Testis (tissue), 3 donors: Measurements from ENCODE around the gene ANKRD12. TPM values are rescaled to one million over a fixed set of nuclear protein-coding genes. Genes with fewer than 3 reads are reported as not detected.
"Not testable (repeated sequence)": the region's sequence is repeated elsewhere in the genome, so short reads cannot be mapped to it uniquely, and the experiment has no call there.

Experiments used
- DNase-seq: peaks from one replicate; pipeline ENCODE4 v3.0.0-alpha.2; 2019
- H3K27ac ChIP-seq, 2 donors: fragments of 200-600 bp; sonication (generic); one replicate each; pipeline ENCODE4 v1.5.1; 2019
- H3K27me3 ChIP-seq: fragments of 200-600 bp; sonication (generic); one replicate; pipeline ENCODE4 v1.5.1; 2019
- H3K36me3 ChIP-seq: fragments of 200-600 bp; sonication (generic); one replicate; pipeline ENCODE4 v1.5.1; 2017; ENCODE audit warnings: low read depth; ENCODE audit errors: missing control alignments
- H3K4me1 ChIP-seq: fragments of 200-600 bp; sonication (generic); one replicate; pipeline ENCODE4 v1.5.1; 2019
- H3K4me3 ChIP-seq, 2 donors: fragments of 200-600 bp; sonication (generic); one replicate each; pipeline ENCODE4 v1.5.1; 2017 to 2019
- H3K9me3 ChIP-seq: fragments of 200-600 bp; sonication (generic); one replicate; pipeline ENCODE4 v1.5.1; 2017
- CTCF ChIP-seq, 3 experiments: fragments of 450-650 bp in 2 of 3; fragments of 200-600 bp in 1 of 3; sonication (generic) in 1 of 3; IDR thresholded peaks; one replicate each; pipeline ENCODE4 v1.5.1; 2016 to 2019; ENCODE audit warnings: antibody characterized with exemption in 3 of 3, mild to moderate bottlenecking in 2 of 3, moderate library complexity in 1 of 3
- POLR2A ChIP-seq: fragments of 450-650 bp; IDR thresholded peaks from one replicate; pipeline ENCODE4 v1.6.1; 2017; ENCODE audit warnings: antibody characterized with exemption, mild to moderate bottlenecking, moderate library complexity
- whole genome bisulfite sequencing, 2 donors: methylation state at CpG; one replicate each; pipeline ENCODE4 v1.1.5; 2018; 5-methylcytosine and 5-hydroxymethylcytosine counted together
- intact Hi-C: fragments of 100-400 bp; cut with DNase I; formaldehyde crosslinking; loops from one replicate; pipeline ENCODE4 v1.15.1; 2023; ENCODE audit warnings: low total_unique reads
- polyA plus RNA-seq: library from polyadenylated mRNA; stranded (reverse); fragments of 350-450 nt; fragmentation: Illumina TruSeq; extraction: RNeasy Lipid Tissue Mini Kit (QIAGEN cat#74804); gene quantifications from one replicate; pipeline ENCODE4 v1.2.3, GENCODE V29; 2014; ENCODE audit warnings: low read depth, low replicate concordance; ENCODE audit not compliant: insufficient read depth
- total RNA-seq, 2 donors: library from RNA; depleted of rRNA; stranded (reverse); fragments of >200 nt; gene quantifications; one replicate each; pipeline ENCODE4 v1.2.3, GENCODE V29; 2016

ANKRD12 gene
- total and polyA plus RNA-seq, 3 donors from 2014 or later, result 4.5 to 59.7 (median 58.5) TPM

GRCh38 chr18:9156604-9157249 lies 20.1 kb downstream of the ANKRD12 start:
- TF ChIP-seq CTCF (IDR thresholded peaks at IDR 0.05) (no peak), POLR2A (no peak)
- no peak overlapping the region for H3K27ac ChIP-seq
- H3K27me3 ChIP-seq, result no peaks in the 10 kb centered on the region
- WGBS, 2 donors, result 91 to 93% methylated on average over 4 of the region's 4 CpGs
- DNase-seq, result no peak
- no peaks in the 10 kb centered on the region for H3K4me1 ChIP-seq
- intact Hi-C loops, result no loop called here
- no peaks in the 10 kb centered on the region for H3K9me3 ChIP-seq
- no peak overlapping the region for H3K4me3 ChIP-seq
- H3K36me3 ChIP-seq, result no peaks in the 10 kb centered on the region

GRCh38 chr18:9157806-9158205 lies 21.2 kb downstream of the ANKRD12 start:
- DNase-seq, result no peak
- H3K36me3 ChIP-seq, result no peaks in the 10 kb centered on the region
- intact Hi-C loops, result no loop called here
- H3K4me3 ChIP-seq, result no peak overlapping the region
- no peaks in the 10 kb centered on the region for H3K9me3 ChIP-seq
- H3K4me1 ChIP-seq, result no peaks in the 10 kb centered on the region
- no peak overlapping the region for H3K27ac ChIP-seq
- H3K27me3 ChIP-seq, result no peaks in the 10 kb centered on the region
- WGBS, 2 donors, result 65 to 69% methylated on average over 2 of the region's 2 CpGs
- TF ChIP-seq CTCF (IDR thresholded peaks at IDR 0.05) (no peak), POLR2A (no peak)

GRCh38 chr18:9160014-9160413 lies 23.4 kb downstream of the ANKRD12 start:
- 92 to 99% methylated on average over 4 of the region's 4 CpGs for WGBS, 2 donors
- Histone ChIP-seq H3K27me3 (no peaks in the 10 kb centered on the region), H3K9me3 (no peaks in the 10 kb centered on the region), H3K27ac (no peak overlapping the region), H3K4me1 (no peaks in the 10 kb centered on the region), H3K36me3 (no peaks in the 10 kb centered on the region), H3K4me3 (no peak overlapping the region)
- intact Hi-C loops, result no loop called here
- TF ChIP-seq POLR2A (no peak), CTCF (IDR thresholded peaks at IDR 0.05) (no peak)
- DNase-seq, result no peak

- H3K27me3 ChIP-seq, DNase-seq, H3K36me3 ChIP-seq, H3K4me1 ChIP-seq, H3K27ac ChIP-seq, intact Hi-C loops, H3K4me3 ChIP-seq, H3K9me3 ChIP-seq: not testable (repeated sequence)
- 97 to 100% methylated on average over 4 of the region's 4 CpGs for WGBS, 2 donors
Observed at GRCh38 chr18:9162663-9163062, 26.1 kb downstream of the ANKRD12 start.

GRCh38 chr18:9164149-9164548 lies 27.6 kb downstream of the ANKRD12 start:
- H3K27ac ChIP-seq, H3K9me3 ChIP-seq, H3K4me3 ChIP-seq, intact Hi-C loops, DNase-seq, H3K36me3 ChIP-seq, H3K27me3 ChIP-seq, H3K4me1 ChIP-seq: not testable (repeated sequence)

GRCh38 chr18:9165883-9166282 lies 29.3 kb downstream of the ANKRD12 start:
- H3K4me3 ChIP-seq, H3K4me1 ChIP-seq, H3K27ac ChIP-seq, H3K9me3 ChIP-seq, H3K27me3 ChIP-seq, H3K36me3 ChIP-seq, DNase-seq, intact Hi-C loops: not testable (repeated sequence)
- 96 to 100% methylated on average over 2 to 3 of the region's 3 CpGs for WGBS, 2 donors

GRCh38 chr18:9169515-9169914 lies 32.9 kb downstream of the ANKRD12 start:
- H3K4me1 ChIP-seq, intact Hi-C loops, DNase-seq, H3K27me3 ChIP-seq, H3K27ac ChIP-seq, H3K9me3 ChIP-seq, H3K4me3 ChIP-seq, H3K36me3 ChIP-seq: not testable (repeated sequence)
- WGBS, 2 donors, result 93 to 98% methylated on average over 3 of the region's 3 CpGs

- H3K27ac ChIP-seq, DNase-seq, H3K9me3 ChIP-seq, H3K4me1 ChIP-seq, intact Hi-C loops, H3K27me3 ChIP-seq, H3K4me3 ChIP-seq, H3K36me3 ChIP-seq: not testable (repeated sequence)
- WGBS, 2 donors, result 85 to 97% methylated on average over 3 of the region's 3 CpGs
Observed at GRCh38 chr18:9171919-9172318, 35.3 kb downstream of the ANKRD12 start.
